ENCODE data around the gene ADCK1.

GRCh38 chr14:77910506-77910905, 110.6 kb downstream of the ADCK1 start:
- TF ChIP-seq CTCF (IDR thresholded peaks at IDR 0.05; ENCODE audit: low read depth, low read length) (no peak), EZH2phosphoT487 (IDR thresholded peaks at IDR 0.05; ENCODE audit: low read depth) (no peak)

Data from OCI-LY3 (cell line).